GM12801 (cell line): ENCODE results near the gene CGNL1.

Experiments
- TF ChIP-seq, protein P1 (sequence below): IDR thresholded peaks from one replicate; pipeline ENCODE4 v1.5.1; 2011; ENCODE audit warnings: control low read depth; ENCODE audit not compliant: insufficient read length; ENCODE audit errors: extremely low read depth

Gene CGNL1

DNA sequence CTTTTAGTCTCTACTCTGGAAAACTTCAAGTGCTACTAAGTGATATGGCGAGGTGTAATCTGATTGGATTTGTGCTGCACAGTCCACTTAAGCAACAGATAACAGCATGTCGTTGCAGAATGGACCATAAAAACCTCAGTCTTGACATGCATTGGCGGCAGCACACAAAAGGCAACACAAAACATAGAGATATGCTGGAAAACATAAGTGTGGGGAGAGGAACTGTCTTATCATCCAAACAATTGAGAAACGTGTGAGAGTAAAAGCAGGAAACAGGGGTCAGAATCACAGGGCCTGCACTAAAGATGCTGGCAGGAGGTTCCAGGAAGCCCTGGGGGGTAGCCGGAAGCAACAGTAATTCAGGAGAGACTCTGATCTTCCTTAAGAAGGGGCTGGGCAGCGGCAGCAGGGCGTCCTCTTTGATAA is 82.1 kb downstream of the CGNL1 start:
- TF ChIP-seq, protein P1, sequence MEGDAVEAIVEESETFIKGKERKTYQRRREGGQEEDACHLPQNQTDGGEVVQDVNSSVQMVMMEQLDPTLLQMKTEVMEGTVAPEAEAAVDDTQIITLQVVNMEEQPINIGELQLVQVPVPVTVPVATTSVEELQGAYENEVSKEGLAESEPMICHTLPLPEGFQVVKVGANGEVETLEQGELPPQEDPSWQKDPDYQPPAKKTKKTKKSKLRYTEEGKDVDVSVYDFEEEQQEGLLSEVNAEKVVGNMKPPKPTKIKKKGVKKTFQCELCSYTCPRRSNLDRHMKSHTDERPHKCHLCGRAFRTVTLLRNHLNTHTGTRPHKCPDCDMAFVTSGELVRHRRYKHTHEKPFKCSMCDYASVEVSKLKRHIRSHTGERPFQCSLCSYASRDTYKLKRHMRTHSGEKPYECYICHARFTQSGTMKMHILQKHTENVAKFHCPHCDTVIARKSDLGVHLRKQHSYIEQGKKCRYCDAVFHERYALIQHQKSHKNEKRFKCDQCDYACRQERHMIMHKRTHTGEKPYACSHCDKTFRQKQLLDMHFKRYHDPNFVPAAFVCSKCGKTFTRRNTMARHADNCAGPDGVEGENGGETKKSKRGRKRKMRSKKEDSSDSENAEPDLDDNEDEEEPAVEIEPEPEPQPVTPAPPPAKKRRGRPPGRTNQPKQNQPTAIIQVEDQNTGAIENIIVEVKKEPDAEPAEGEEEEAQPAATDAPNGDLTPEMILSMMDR = no peak

DNA sequence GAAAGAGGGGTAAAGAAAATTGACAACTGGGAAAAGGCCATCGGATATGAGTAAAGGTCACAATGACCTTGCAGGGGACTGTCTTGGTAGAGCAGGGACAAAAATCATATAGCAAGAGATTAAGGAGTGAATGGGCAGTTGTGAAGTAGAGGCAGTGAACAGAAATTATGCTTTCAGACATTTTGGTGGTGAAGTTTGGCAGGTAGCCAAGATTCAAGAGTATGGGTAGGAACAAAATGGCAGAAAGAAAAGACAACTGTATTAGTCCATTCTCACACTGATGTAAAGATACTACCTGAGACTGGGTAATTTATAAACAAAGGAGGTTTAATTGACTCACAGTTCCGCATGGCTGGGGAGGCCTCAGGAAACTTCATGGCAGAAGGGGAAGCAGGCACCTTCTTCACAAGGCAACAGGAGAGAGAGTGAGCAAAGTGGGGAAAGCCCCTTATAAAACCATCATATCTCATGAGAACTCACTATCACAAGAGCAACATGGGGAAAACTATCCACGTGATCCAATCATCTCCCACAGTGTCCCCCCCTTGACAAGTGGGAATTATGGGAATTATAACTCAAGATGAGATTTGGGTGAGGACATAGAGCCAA is 84.0 kb downstream of the CGNL1 start:
- TF ChIP-seq, protein P1 = no peak

DNA sequence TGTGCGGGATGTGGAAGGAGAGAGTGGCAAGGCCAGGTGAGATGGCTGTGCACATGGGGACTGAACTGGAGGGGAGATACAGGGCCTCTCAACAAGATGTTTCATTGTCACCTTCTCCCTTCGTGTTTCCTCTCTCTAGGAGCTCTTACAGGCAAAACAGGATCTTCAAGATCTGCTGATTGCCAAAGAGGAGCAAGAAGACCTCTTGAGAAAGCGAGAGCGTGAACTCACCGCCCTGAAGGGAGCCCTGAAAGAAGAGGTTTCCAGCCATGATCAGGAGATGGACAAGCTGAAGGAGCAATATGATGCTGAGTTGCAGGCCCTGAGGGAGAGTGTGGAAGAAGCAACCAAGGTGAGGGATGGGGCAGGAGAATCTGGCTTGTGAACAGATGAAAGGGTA is 85.2 kb downstream of the CGNL1 start:
- TF ChIP-seq, protein P1 = no peak

DNA sequence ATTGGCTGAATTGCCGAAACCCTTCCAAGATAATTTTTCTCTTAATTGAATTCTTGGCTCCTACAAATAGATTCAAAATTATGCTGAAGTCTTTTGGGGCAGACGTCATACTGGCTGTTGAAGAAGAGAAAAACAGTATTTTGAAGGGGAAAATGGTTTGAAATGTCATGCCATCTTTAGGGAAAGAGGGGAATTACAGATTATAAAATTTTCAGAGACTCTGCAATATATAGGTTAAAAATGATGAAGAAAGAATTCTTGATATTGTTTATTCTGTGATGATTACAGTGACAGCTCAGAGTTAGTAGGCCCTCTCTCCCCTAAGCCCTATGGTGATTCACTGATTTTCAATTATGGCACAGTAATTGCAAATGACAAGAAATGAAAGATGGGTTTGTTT is 86.1 kb downstream of the CGNL1 start:
- TF ChIP-seq, protein P1 = no peak

DNA sequence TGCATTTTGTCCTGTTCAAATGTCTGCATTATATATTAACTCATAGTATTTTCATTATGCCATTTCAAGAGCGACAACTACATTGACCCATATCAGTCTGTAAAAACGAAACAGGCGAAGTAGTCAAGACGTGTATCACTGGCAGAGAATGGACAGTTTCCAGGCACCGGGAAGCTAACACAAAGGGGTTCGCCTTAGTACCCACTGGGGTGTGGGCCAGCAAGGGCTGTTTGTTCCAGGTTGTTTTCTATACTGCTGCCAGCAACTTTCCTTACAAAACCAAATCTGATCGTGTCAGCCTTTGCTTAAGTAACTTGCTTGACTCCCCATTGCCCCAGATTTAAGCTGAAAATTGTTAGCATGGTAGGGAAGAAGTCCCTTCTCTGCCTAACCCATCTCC is 87.1 kb downstream of the CGNL1 start:
- TF ChIP-seq, protein P1 = no peak

DNA sequence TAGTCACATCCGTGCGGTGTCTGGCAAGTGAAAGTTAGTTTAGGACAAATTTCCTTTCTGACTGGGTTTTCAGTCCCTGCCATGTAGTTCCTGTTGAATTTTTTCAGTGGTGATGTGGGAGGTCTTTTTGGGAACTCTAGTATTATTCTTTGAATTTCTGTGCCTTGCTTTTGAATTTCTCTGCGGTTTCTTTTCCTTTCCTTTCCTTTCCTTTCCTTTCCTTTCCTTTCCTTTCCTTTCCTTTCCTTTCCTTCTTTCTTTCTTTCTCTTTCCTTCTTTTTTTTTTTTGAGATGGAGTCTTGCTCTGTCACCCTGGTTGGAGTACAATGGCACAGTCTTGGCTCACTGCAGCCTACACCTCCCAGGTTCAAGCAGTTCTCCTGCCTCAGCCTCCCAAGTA is 88.2 kb downstream of the CGNL1 start:
- TF ChIP-seq, protein P1 = no peak

DNA sequence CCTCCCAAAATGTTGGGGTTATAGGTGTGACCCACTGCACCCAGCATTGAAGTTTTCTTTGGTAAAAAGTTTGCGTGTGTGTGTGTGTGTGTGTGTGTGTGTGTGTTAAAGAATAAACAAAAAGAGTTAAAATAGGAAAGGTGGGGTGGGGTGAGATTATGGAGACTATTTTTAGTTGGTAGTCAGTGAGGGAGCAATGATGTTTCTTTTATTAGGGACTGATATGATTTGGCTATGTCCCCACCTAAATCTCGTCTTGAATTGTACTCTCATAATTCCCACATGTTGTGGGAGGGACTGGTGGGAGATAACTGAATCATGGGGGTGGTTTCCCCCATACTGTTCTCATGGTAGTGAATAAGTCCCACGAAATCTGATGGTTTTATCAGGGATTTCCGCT is 92.2 kb downstream of the CGNL1 start:
- TF ChIP-seq, protein P1 = no peak
